HepG2 (cell line): ENCODE results near the gene B3GNT8. TPM values are rescaled to one million over a fixed set of nuclear protein-coding genes. Genes with fewer than 3 reads are reported as not detected.

ENCODE experiments used
- DMAP1 ChIP-seq: IDR thresholded peaks from 2 replicates; pipeline ENCODE4 v1.6.1; 2016
- HDAC6 ChIP-seq: fragments of 200-600 bp; sonication (generic); IDR thresholded peaks from 2 replicates; pipeline ENCODE4 v1.7.0; 2017; ENCODE audit warnings: mild to moderate bottlenecking, antibody characterized with exemption, low read length, low read depth
- MLLT10 ChIP-seq: sonication (generic); formaldehyde crosslinking; IDR thresholded peaks from 2 replicates; pipeline ENCODE4 v1.4.0; 2020; ENCODE audit warnings: missing genetic modification reagents
- MNT ChIP-seq: fragments of 450-650 bp; IDR thresholded peaks from 2 replicates; pipeline ENCODE4 v1.6.1; 2016
- MXD1 ChIP-seq: sonication (generic); formaldehyde crosslinking; IDR thresholded peaks from 2 replicates; pipeline ENCODE4 v1.4.0; 2020; ENCODE audit warnings: mild to moderate bottlenecking, missing genetic modification reagents
- PAWR ChIP-seq: sonication (generic); formaldehyde crosslinking; IDR thresholded peaks from 2 replicates; pipeline ENCODE4 v1.4.0; 2020; ENCODE audit warnings: missing genetic modification reagents, mild to moderate bottlenecking, borderline replicate concordance
- SOX6 ChIP-seq, 2 experiments: fragments of 450-650 bp in 1 of 2; sonication (generic) in 1 of 2; formaldehyde crosslinking in 1 of 2; IDR thresholded peaks; 2 replicates each; pipeline versions ENCODE4 v1.4.0 to v1.6.1; 2017 to 2020; ENCODE audit warnings: antibody characterized with exemption in 1 of 2, mild to moderate bottlenecking in 1 of 2, missing genetic modification reagents in 1 of 2
- SRY ChIP-seq: sonication (generic); formaldehyde crosslinking; IDR thresholded peaks from 2 replicates; pipeline ENCODE4 v1.8.0; 2022; ENCODE audit warnings: mild to moderate bottlenecking, missing genetic modification reagents
- TFDP2 ChIP-seq: sonication (generic); formaldehyde crosslinking; IDR thresholded peaks from 2 replicates; pipeline ENCODE4 v1.4.0; 2020; ENCODE audit warnings: missing genetic modification reagents
- TGIF2 ChIP-seq: IDR thresholded peaks from 2 replicates; pipeline ENCODE4 v1.6.1; 2016; ENCODE audit warnings: control low read depth, missing compliant biosample characterization
- THAP7 ChIP-seq: sonication (generic); formaldehyde crosslinking; IDR thresholded peaks from 2 replicates; pipeline ENCODE4 v1.8.1; 2023; ENCODE audit warnings: mild to moderate bottlenecking, missing genetic modification reagents
- TRIM24 ChIP-seq: sonication (generic); formaldehyde crosslinking; IDR thresholded peaks from 2 replicates; pipeline ENCODE4 v1.8.0; 2022; ENCODE audit warnings: mild to moderate bottlenecking, missing genetic modification reagents
- ZNF124 ChIP-seq: sonication (generic); formaldehyde crosslinking; IDR thresholded peaks from 2 replicates; pipeline ENCODE4 v1.4.0; 2020; ENCODE audit warnings: missing genetic modification reagents
- ZNF160 ChIP-seq: sonication (generic); formaldehyde crosslinking; IDR thresholded peaks from 2 replicates; pipeline ENCODE4 v1.8.0; 2022; ENCODE audit warnings: mild to moderate bottlenecking, inconsistent platforms, missing genetic modification reagents
- ZNF18 ChIP-seq: sonication (generic); formaldehyde crosslinking; IDR thresholded peaks from 2 replicates; pipeline ENCODE4 v1.8.0; 2022; ENCODE audit warnings: mild to moderate bottlenecking, missing genetic modification reagents; ENCODE audit not compliant: insufficient replicate concordance
- ZNF335 ChIP-seq: sonication (generic); formaldehyde crosslinking; IDR thresholded peaks from 2 replicates; pipeline ENCODE4 v1.4.0; 2020; ENCODE audit warnings: missing genetic modification reagents
- ZNF501 ChIP-seq: sonication (generic); formaldehyde crosslinking; IDR thresholded peaks from 2 replicates; pipeline ENCODE4 v1.5.1; 2020; ENCODE audit warnings: mild to moderate bottlenecking, moderate library complexity, missing genetic modification reagents
- ZNF510 ChIP-seq: sonication (generic); formaldehyde crosslinking; IDR thresholded peaks from 2 replicates; pipeline ENCODE4 v1.4.0; 2020; ENCODE audit warnings: low read depth, mild to moderate bottlenecking, missing genetic modification reagents
- ZNF720 ChIP-seq: sonication (generic); formaldehyde crosslinking; IDR thresholded peaks from 2 replicates; pipeline ENCODE4 v1.4.0; 2020; ENCODE audit warnings: missing genetic modification reagents
- ZNF816 ChIP-seq: sonication (generic); formaldehyde crosslinking; IDR thresholded peaks from 2 replicates; pipeline ENCODE4 v1.8.0; 2022; ENCODE audit warnings: missing genetic modification reagents, mild to moderate bottlenecking, borderline replicate concordance
- ZSCAN22 ChIP-seq: sonication (generic); formaldehyde crosslinking; IDR thresholded peaks from 2 replicates; pipeline ENCODE4 v1.4.0; 2020; ENCODE audit warnings: mild to moderate bottlenecking, missing genetic modification reagents
- ZSCAN5A ChIP-seq: sonication (generic); formaldehyde crosslinking; IDR thresholded peaks from 2 replicates; pipeline ENCODE4 v1.8.0; 2022; ENCODE audit warnings: mild to moderate bottlenecking, missing genetic modification reagents, borderline replicate concordance
- polyA plus RNA-seq, 8 experiments: library from polyadenylated mRNA; depleted of rRNA in 3 of 8; stranded (reverse) in 7 of 8; unstranded in 1 of 8; fragments of >200 nt; fragmentation: Illumina TruSeq in 4 of 8; extraction: Trizol in 4 of 8; gene quantifications; 2 replicates each; pipeline versions ENCODE4 v1.2.1 to v1.2.3, GENCODE V29; 2011 to 2016; ENCODE audit warnings: low read depth in 4 of 8, missing spikeins in 1 of 8, mixed read lengths in 1 of 8; ENCODE audit not compliant: insufficient read depth in 1 of 8
- total RNA-seq, 5 experiments: library from RNA; depleted of rRNA; stranded (reverse); fragments of >200 nt; fragmentation: Illumina TruSeq; extraction: Trizol; gene quantifications; 2 replicates each; pipeline ENCODE4 v1.2.3, GENCODE V29; 2016; ENCODE audit warnings: low read depth in 1 of 5

The B3GNT8 gene
- total and polyA plus RNA-seq, 2 of the 13 experiments (the other 11 are each of a cell fraction or from before 2014, with no cell fraction given), result 0.26 to 1.9 TPM

- TF ChIP-seq THAP7 (CRISPR knock-in tag) (no peak; the same call in 1 of the 2 replicates), ZNF816 (CRISPR knock-in tag) (no peak), DMAP1 (CRISPR knock-in tag) (peak; percentile 97), TFDP2 (CRISPR knock-in tag) (peak; percentile 94), TGIF2 (CRISPR knock-in tag) (peak; percentile 100), ZSCAN22 (no peak), ZNF510 (CRISPR knock-in tag) (peak; percentile 57; the same call in 1 of the 2 replicates), MXD1 (CRISPR knock-in tag) (peak; percentile 100; the same call in 1 of the 2 replicates), ZNF720 (CRISPR knock-in tag) (no peak), TRIM24 (CRISPR knock-in tag) (no peak), ZNF335 (CRISPR knock-in tag) (peak; percentile 100), PAWR (CRISPR knock-in tag) (no peak), MNT (peak; percentile 100), SRY (no peak; the same call in 1 of the 2 replicates), MLLT10 (CRISPR knock-in tag) (no peak), ZNF501 (CRISPR knock-in tag) (peak; percentile 95), ZSCAN5A (CRISPR knock-in tag) (no peak), ZNF160 (CRISPR knock-in tag) (no peak), SOX6 (IDR thresholded peaks at IDR 0.05) (no peak), SOX6 (CRISPR knock-in tag; IDR thresholded peaks at IDR 0.05) (no peak), ZNF18 (peak; percentile 33), HDAC6 (peak; percentile 97; the same call in 1 of the 2 replicates), ZNF124 (0 out of 2 replicates have a peak, but pooled peaks have one; percentile 45)
These were observed 29.8 kb downstream of the B3GNT8 start, which contains the start of the genes BCKDHA and EXOSC5 (continued) for GRCh38 chr19:41397086-41398049.
